Measurements from ENCODE around the gene PDE4D. TPM values are rescaled to one million over a fixed set of nuclear protein-coding genes. Genes with fewer than 3 reads are reported as not detected.

PDE4D gene
- total and polyA plus RNA-seq, 2 of the 4 experiments (the other 2 are of a cell fraction), result 1.4 to 7.9 TPM

- H3K4ac ChIP-seq (ENCODE audit: low read depth, low read length), result no peak overlapping the region
- ChIA-PET POLR2A (ENCODE audit: unreplicated experiment) (no interaction called here), CTCF (no interaction called here)
- no peak for DNase-seq
- no peak overlapping the region for H3K23ac ChIP-seq (ENCODE audit: low read depth, low read length)
- H3K27ac ChIP-seq (ENCODE audit: insufficient read depth, low read length), result no peak overlapping the region
- TF ChIP-seq RCOR1 (IDR thresholded peaks at IDR 0.05; ENCODE audit: insufficient replicate concordance, low read length), result no peak
- TF ChIP-seq RFX5 (IDR thresholded peaks at IDR 0.05; ENCODE audit: low read depth, low read length), result no peak
- no peak for TF ChIP-seq CEBPB (IDR thresholded peaks at IDR 0.05; ENCODE audit: low read depth, low read length)
- no peak for TF ChIP-seq MAFK (IDR thresholded peaks at IDR 0.05; ENCODE audit: low read depth, low read length)
- no peak for TF ChIP-seq BHLHE40 (IDR thresholded peaks at IDR 0.05; ENCODE audit: low read depth, low read length)
- TF ChIP-seq POLR2A (IDR thresholded peaks at IDR 0.05; ENCODE audit: low read depth, low read length), result no peak
- no peak for TF ChIP-seq MXI1 (IDR thresholded peaks at IDR 0.05; ENCODE audit: borderline replicate concordance, low read depth, low read length)
- TF ChIP-seq ELK1 (IDR thresholded peaks at IDR 0.05; ENCODE audit: borderline replicate concordance, low read depth, low read length), result no peak
- no peak for TF ChIP-seq CTCF (conservative IDR thresholded peaks at IDR 0.05; ENCODE audit: low read depth, low read length)
- TF ChIP-seq MAZ (IDR thresholded peaks at IDR 0.05; ENCODE audit: borderline replicate concordance, low read depth, low read length), result no peak
- TF ChIP-seq NFE2L2 (IDR thresholded peaks at IDR 0.05; ENCODE audit: low read depth, low read length), result no peak
- TF ChIP-seq CHD1 (IDR thresholded peaks at IDR 0.05; ENCODE audit: low read depth, low read length), result no peak
- no peak for TF ChIP-seq RAD21 (IDR thresholded peaks at IDR 0.05; ENCODE audit: low read length)
- no peak for TF ChIP-seq SMC3 (IDR thresholded peaks at IDR 0.05; ENCODE audit: low read depth, low read length)
- no peak for TF ChIP-seq FOS (IDR thresholded peaks at IDR 0.05; ENCODE audit: low read depth, low read length)
- no peak for TF ChIP-seq USF2 (IDR thresholded peaks at IDR 0.05; ENCODE audit: low read depth, low read length)
- no peaks in the 10 kb centered on the region for H3K9me1 ChIP-seq (ENCODE audit: insufficient read depth, low read length)
- no peak overlapping the region for H3K14ac ChIP-seq (replicated peaks; ENCODE audit: low read depth, low read length)
- intact Hi-C loops (cut with micrococcal nuclease) (no loop called here), in situ Hi-C loops (cut with MboI; ENCODE audit: low sequenced_read_pairs) (no loop called here), dilution Hi-C loops (cut with HindIII; ENCODE audit: low sequenced_read_pairs, unreplicated experiment) (no loop called here)
- no peak overlapping the region for H2AK9ac ChIP-seq (replicated peaks; ENCODE audit: low read depth, low read length, poor library complexity)
- no TSS peak for BruUV-seq (replicated peaks)
- H3K27me3 ChIP-seq (ENCODE audit: control insufficient read depth, insufficient read depth, low read length), result no peaks in the 10 kb centered on the region
- H2BK15ac ChIP-seq (ENCODE audit: low read depth, low read length), result no peak overlapping the region
- no peak overlapping the region for H4K91ac ChIP-seq (ENCODE audit: insufficient read depth, low read depth, low read length)
- H3K79me1 ChIP-seq (ENCODE audit: low read depth in 1 of 2, low read length in 2 of 2), result no peaks in the 10 kb centered on the region
- no peak for ATAC-seq (ENCODE audit: low read depth)
- no peak overlapping the region for H3K9ac ChIP-seq (ENCODE audit: low read depth, low read length)
- H2AFZ ChIP-seq (replicated peaks; ENCODE audit: low read length, poor library complexity), result no peak overlapping the region
- no peaks in the 10 kb centered on the region for H3K36me3 ChIP-seq (ENCODE audit: control insufficient read depth, insufficient read depth, low read length)
- no peak overlapping the region for H3K18ac ChIP-seq (ENCODE audit: low read depth, low read length)
- H3K4me3 ChIP-seq (ENCODE audit: insufficient read depth, low read depth, low read length), result no peak overlapping the region
- H3K56ac ChIP-seq (ENCODE audit: extremely low read depth, insufficient read depth, low read length), result no peak overlapping the region
- H2BK20ac ChIP-seq (ENCODE audit: low read depth, low read length), result no peak overlapping the region
- H3K4me1 ChIP-seq (ENCODE audit: control insufficient read depth, insufficient read depth, low read length), result no peaks in the 10 kb centered on the region
- H4K8ac ChIP-seq (ENCODE audit: low read depth in 2 of 2, low read length in 2 of 2), result no peak overlapping the region
- H3K9me3 ChIP-seq (ENCODE audit: control insufficient read depth, insufficient read depth, low read length), result no peaks in the 10 kb centered on the region
- no peak overlapping the region for H2BK120ac ChIP-seq (ENCODE audit: low read depth, low read length)
- H2AK5ac ChIP-seq (ENCODE audit: low read depth, low read length), result no peak overlapping the region
- H4K5ac ChIP-seq (ENCODE audit: low read depth, low read length), result no peak overlapping the region
- H3K4me2 ChIP-seq (ENCODE audit: low read depth, low read length), result no peak overlapping the region
- no peak overlapping the region for H2BK5ac ChIP-seq (ENCODE audit: low read depth, low read length, poor library complexity, severe bottlenecking)
- no peaks in the 10 kb centered on the region for H4K20me1 ChIP-seq (ENCODE audit: insufficient read depth, low read length)
Observed at GRCh38 chr5:59732806-59733205, 160.7 kb downstream of the PDE4D start.

Measured in IMR-90 (cell line).